ENCODE results near the gene ZDBF2. TPM values are rescaled to one million over a fixed set of nuclear protein-coding genes. Genes with fewer than 3 reads are reported as not detected.

Gene ZDBF2
- total RNA-seq, 4 donors from 2014 or later: 2.6 to 12.4 (median 4.5) TPM

DNA sequence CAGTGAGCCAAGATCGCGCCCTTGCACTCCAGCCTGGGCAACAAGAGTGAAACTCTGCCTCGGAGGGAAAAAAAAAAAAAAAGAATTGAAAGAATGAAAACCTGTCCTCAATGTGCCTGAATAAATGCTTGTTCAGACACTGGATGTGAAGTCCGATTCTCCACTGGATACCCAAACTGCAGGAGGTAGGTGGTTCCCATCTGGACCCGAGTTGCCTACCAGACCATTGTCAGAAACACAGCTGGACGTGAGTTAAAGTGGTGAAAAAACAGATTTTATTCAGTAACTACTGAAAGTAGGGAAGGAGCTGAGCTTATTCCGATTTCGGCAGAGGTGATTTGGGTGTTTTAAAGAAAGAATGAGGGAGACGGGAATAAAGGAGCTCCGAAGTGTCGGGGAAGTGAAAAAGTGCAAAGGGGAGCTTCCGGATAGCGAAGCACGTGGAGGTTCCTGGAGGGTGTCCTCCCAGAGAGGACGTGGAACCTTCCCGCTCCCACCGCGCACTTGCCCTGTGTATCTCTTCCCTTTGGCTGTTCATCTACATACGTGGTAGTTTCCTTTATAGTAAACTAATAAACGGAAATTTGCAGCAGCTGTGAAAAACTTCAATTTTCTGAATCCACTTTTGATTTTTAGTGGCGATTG lies 10.4 kb upstream of the ZDBF2 start:
- DNase-seq: no peak
- Histone ChIP-seq H3K9me3 (no peaks in the 10 kb centered on the region), H3K36me3 (no peaks in the 10 kb centered on the region), H3K27me3 (peaks cover 0 to 5% of the 10 kb centered on the region in 2 donors), H3K27ac (no peak overlapping the region), H3K4me3 (no peak overlapping the region), H3K4me1 (no peaks in the 10 kb centered on the region)
- TF ChIP-seq POLR2A (IDR thresholded peaks at IDR 0.05): no peak

- Histone ChIP-seq H3K4me3 (no peak overlapping the region), H3K27me3 (peaks cover 0 to 5% of the 10 kb centered on the region in 2 donors), H3K36me3 (no peaks in the 10 kb centered on the region), H3K4me1 (no peaks in the 10 kb centered on the region), H3K9me3 (no peaks in the 10 kb centered on the region), H3K27ac (no peak overlapping the region)
- TF ChIP-seq POLR2A (IDR thresholded peaks at IDR 0.05): no peak
- TF ChIP-seq, protein P1, sequence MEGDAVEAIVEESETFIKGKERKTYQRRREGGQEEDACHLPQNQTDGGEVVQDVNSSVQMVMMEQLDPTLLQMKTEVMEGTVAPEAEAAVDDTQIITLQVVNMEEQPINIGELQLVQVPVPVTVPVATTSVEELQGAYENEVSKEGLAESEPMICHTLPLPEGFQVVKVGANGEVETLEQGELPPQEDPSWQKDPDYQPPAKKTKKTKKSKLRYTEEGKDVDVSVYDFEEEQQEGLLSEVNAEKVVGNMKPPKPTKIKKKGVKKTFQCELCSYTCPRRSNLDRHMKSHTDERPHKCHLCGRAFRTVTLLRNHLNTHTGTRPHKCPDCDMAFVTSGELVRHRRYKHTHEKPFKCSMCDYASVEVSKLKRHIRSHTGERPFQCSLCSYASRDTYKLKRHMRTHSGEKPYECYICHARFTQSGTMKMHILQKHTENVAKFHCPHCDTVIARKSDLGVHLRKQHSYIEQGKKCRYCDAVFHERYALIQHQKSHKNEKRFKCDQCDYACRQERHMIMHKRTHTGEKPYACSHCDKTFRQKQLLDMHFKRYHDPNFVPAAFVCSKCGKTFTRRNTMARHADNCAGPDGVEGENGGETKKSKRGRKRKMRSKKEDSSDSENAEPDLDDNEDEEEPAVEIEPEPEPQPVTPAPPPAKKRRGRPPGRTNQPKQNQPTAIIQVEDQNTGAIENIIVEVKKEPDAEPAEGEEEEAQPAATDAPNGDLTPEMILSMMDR (IDR thresholded peaks at IDR 0.05): no peak
- DNase-seq: no peak
Measured at GRCh38 chr2:206266130-206267125, 8.0 kb upstream of the ZDBF2 start.

- no peaks in the 10 kb centered on the region for H3K36me3 ChIP-seq
Measured at GRCh38 chr2:206267567-206267966, 6.9 kb upstream of the ZDBF2 start.

GRCh38 chr2:206271065-206271464 lies 3.4 kb upstream of the ZDBF2 start:
- Histone ChIP-seq H3K27me3 (peaks cover 0 to 8% of the 10 kb centered on the region in 2 donors), H3K36me3 (no peaks in the 10 kb centered on the region), H3K9me3 (no peaks in the 10 kb centered on the region), H3K27ac (no peak overlapping the region), H3K4me1 (peaks cover 0 to 11% (median 2%) of the 10 kb centered on the region in 4 donors), H3K4me3 (no peak overlapping the region)
- TF ChIP-seq, protein P1 (IDR thresholded peaks at IDR 0.05): no peak
- no peak for TF ChIP-seq POLR2A (IDR thresholded peaks at IDR 0.05)
- DNase-seq: no peak

More at GRCh38 chr2:206267567-206267966, 6.9 kb upstream of the ZDBF2 start:
- DNase-seq: no peak
- TF ChIP-seq, protein P1 (IDR thresholded peaks at IDR 0.05): no peak
- TF ChIP-seq POLR2A (IDR thresholded peaks at IDR 0.05): no peak
- Histone ChIP-seq H3K4me3 (no peak overlapping the region), H3K27ac (no peak overlapping the region), H3K4me1 (no peaks in the 10 kb centered on the region), H3K9me3 (no peaks in the 10 kb centered on the region), H3K27me3 (peaks cover 0 to 5% of the 10 kb centered on the region in 2 donors)

DNA sequence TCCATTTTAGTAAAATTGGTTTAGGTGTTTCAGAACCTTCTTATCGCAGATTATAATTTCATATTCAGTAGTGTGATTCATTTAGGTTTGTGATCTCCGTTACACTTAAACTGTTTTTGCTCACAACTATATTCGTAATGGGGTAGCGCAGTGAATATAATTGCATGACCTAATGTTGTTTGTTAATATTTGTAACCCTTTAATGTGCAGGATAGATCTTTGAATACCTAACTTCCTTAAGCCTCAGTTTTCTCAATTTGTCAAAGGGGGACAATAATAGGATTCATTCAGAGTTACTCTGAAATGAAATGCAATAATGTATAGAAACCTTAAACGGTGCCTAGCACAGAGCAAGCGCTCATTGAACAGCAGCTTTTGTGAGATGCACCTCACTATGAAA lies 558 bp upstream of the ZDBF2 start:
- no peak for TF ChIP-seq POLR2A (IDR thresholded peaks at IDR 0.05)
- TF ChIP-seq, protein P1 (IDR thresholded peaks at IDR 0.05): no peak
- Histone ChIP-seq H3K9me3 (no peaks in the 10 kb centered on the region), H3K4me3 (peak overlapping the region in 2 of 4 donors; percentile 77 to 89), H3K27me3 (peaks cover 0 to 3% of the 10 kb centered on the region in 2 donors), H3K36me3 (no peaks in the 10 kb centered on the region), H3K4me1 (peaks cover 0 to 11% (median 2%) of the 10 kb centered on the region in 4 donors), H3K27ac (no peak overlapping the region)
- no peak for DNase-seq
